ENCODE measurements around the gene MYD88. TPM values are rescaled to one million over a fixed set of nuclear protein-coding genes. Genes with fewer than 3 reads are reported as not detected.

Gene MYD88
- total and polyA plus RNA-seq, 12 donors: 4.2 to 22.3 (median 7.1) TPM

- Histone ChIP-seq H3K36me3 (peaks cover 0 to 64% (median 39%) of the 10 kb centered on the region in 9 donors), H3K4me1 (peaks cover 0 to 14% (median 4%) of the 10 kb centered on the region in 9 donors), H3K27ac (no peak overlapping the region), H3K4me3 (no peak overlapping the region), H3K9me3 (no peaks in the 10 kb centered on the region), H3K27me3 (no peaks in the 10 kb centered on the region)
- ATAC-seq (no peak), DNase-seq (no peak)
- intact Hi-C loops (cut with DNase I): loop anchor here in 2 of 10 donors (5.0 to 10.0 kb wide), 2 partner anchors 354 to 356 kb away; no protein-coding TSS in a partner anchor
- 89 to 91% methylated on average over 11 of the region's 11 CpGs for WGBS, 2 donors
- no peak for TF ChIP-seq CTCF (IDR thresholded peaks at IDR 0.05)
Observed at GRCh38 chr3:38120693-38121450, 17.6 kb upstream of the MYD88 start.

GRCh38 chr3:38121451-38121831 lies 17.0 kb upstream of the MYD88 start:
- Histone ChIP-seq H3K4me3 (no peak overlapping the region), H3K27ac (no peak overlapping the region), H3K36me3 (peaks cover 0 to 70% (median 45%) of the 10 kb centered on the region in 9 donors), H3K4me1 (peaks cover 0 to 14% (median 4%) of the 10 kb centered on the region in 9 donors), H3K9me3 (no peaks in the 10 kb centered on the region), H3K27me3 (no peaks in the 10 kb centered on the region)
- intact Hi-C loops (cut with DNase I): loop anchor here in 2 of 10 donors (5.0 to 10.0 kb wide), 2 partner anchors 353 to 356 kb away; no protein-coding TSS in a partner anchor
- no peak for TF ChIP-seq CTCF (IDR thresholded peaks at IDR 0.05)
- ATAC-seq (no peak), DNase-seq (no peak)
- WGBS, 2 donors: 84 to 86% methylated on average over 9 of the region's 9 CpGs

GRCh38 chr3:38121832-38122461 lies 16.5 kb upstream of the MYD88 start:
- no peak for ATAC-seq
- peaks cover 0 to 13% (median 4%) of the 10 kb centered on the region in 9 donors for H3K4me1 ChIP-seq
- intact Hi-C loops (cut with DNase I): loop anchor here in 2 of 10 donors (5.0 to 10.0 kb wide), 2 partner anchors 353 to 355 kb away; no protein-coding TSS in a partner anchor
- no peaks in the 10 kb centered on the region for H3K9me3 ChIP-seq
- no peak for TF ChIP-seq CTCF (IDR thresholded peaks at IDR 0.05)
- peaks cover 0 to 75% (median 50%) of the 10 kb centered on the region in 9 donors for H3K36me3 ChIP-seq
- no peak for DNase-seq
- H3K27me3 ChIP-seq: no peaks in the 10 kb centered on the region
- WGBS, 2 donors: 92% methylated on average over 13 of the region's 13 CpGs
- H3K27ac ChIP-seq: no peak overlapping the region
- H3K4me3 ChIP-seq: no peak overlapping the region

GRCh38 chr3:38122712-38123290 lies 15.7 kb upstream of the MYD88 start:
- Histone ChIP-seq H3K4me1 (peaks cover 0 to 10% (median under 1%) of the 10 kb centered on the region in 9 donors), H3K27ac (no peak overlapping the region), H3K4me3 (no peak overlapping the region), H3K27me3 (no peaks in the 10 kb centered on the region), H3K36me3 (peaks cover 0 to 83% (median 58%) of the 10 kb centered on the region in 9 donors), H3K9me3 (no peaks in the 10 kb centered on the region)
- TF ChIP-seq CTCF (IDR thresholded peaks at IDR 0.05): no peak
- intact Hi-C loops (cut with DNase I): loop anchor here in 2 of 10 donors (5.0 to 10.0 kb wide), 2 partner anchors 352 to 354 kb away; no protein-coding TSS in a partner anchor
- ATAC-seq (no peak), DNase-seq (no peak)
- WGBS, 2 donors: 88 to 93% methylated on average over 9 of the region's 9 CpGs
